Activated CD8-positive, alpha-beta memory T cell treated with anti-CD3 and anti-CD28 coated beads, Interleukin-2, amount 50 U/mL, for 48 hours (primary cell): ENCODE measurements around the gene CDC42EP5.
"Not testable (repeated sequence)": the region's sequence is repeated elsewhere in the genome, so short reads cannot be mapped to it uniquely, and the experiment has no call there.

Experiments
- DNase-seq: peaks from one replicate; pipeline ENCODE4 v3.0.0-alpha.2; 2020

CDC42EP5 gene

GRCh38 chr19:54473071-54473891 lies at the start of gene CDC42EP5:
Gene CDC42EP5 (minus strand): TSS chr19:54473296. CDS start chr19:54465547, 7,749 bp downstream.
- no peak for DNase-seq

GRCh38 chr19:54521860-54522513 lies 48.9 kb upstream of the CDC42EP5 start:
- DNase-seq: no peak

- DNase-seq: no peak
Observed at GRCh38 chr19:54521022-54521859, 48.1 kb upstream of the CDC42EP5 start.

- DNase-seq: no peak
Observed at GRCh38 chr19:54518844-54519243, 45.7 kb upstream of the CDC42EP5 start.

GRCh38 chr19:54517483-54517882 lies 44.4 kb upstream of the CDC42EP5 start:
- DNase-seq: peak; percentile 76

- DNase-seq: no peak
Observed at GRCh38 chr19:54515156-54515555, 42.1 kb upstream of the CDC42EP5 start.

GRCh38 chr19:54509200-54509940 lies 36.3 kb upstream of the CDC42EP5 start:
- not testable (repeated sequence) for DNase-seq

GRCh38 chr19:54508487-54508886 lies 35.4 kb upstream of the CDC42EP5 start:
- not testable (repeated sequence) for DNase-seq

GRCh38 chr19:54507824-54508223 lies 34.7 kb upstream of the CDC42EP5 start:
- DNase-seq: no peak

- not testable (repeated sequence) for DNase-seq
Observed at GRCh38 chr19:54507038-54507717, 34.1 kb upstream of the CDC42EP5 start.

- DNase-seq: no peak
Observed at GRCh38 chr19:54506079-54506478, 33.0 kb upstream of the CDC42EP5 start.

GRCh38 chr19:54505542-54505941 lies 32.4 kb upstream of the CDC42EP5 start:
- DNase-seq: not testable (repeated sequence)

GRCh38 chr19:54502518-54503048 lies 29.5 kb upstream of the CDC42EP5 start, which contains the start of gene LAIR2:
Gene LAIR2 (plus strand): TSS chr19:54502831. CDS start chr19:54502919, 88 bp downstream.
- DNase-seq: no peak

- DNase-seq: not testable (repeated sequence)
Observed at GRCh38 chr19:54498451-54498772, 25.3 kb upstream of the CDC42EP5 start.

- not testable (repeated sequence) for DNase-seq
Observed at GRCh38 chr19:54497747-54498450, 24.8 kb upstream of the CDC42EP5 start.

- DNase-seq: not testable (repeated sequence)
Observed at GRCh38 chr19:54495284-54495683, 22.2 kb upstream of the CDC42EP5 start.

GRCh38 chr19:54493967-54494585 lies 21.0 kb upstream of the CDC42EP5 start:
- no peak for DNase-seq

- not testable (repeated sequence) for DNase-seq
Observed at GRCh38 chr19:54493056-54493455, 20.0 kb upstream of the CDC42EP5 start.

GRCh38 chr19:54492568-54492967 lies 19.5 kb upstream of the CDC42EP5 start:
- no peak for DNase-seq

GRCh38 chr19:54489766-54490165 lies 16.7 kb upstream of the CDC42EP5 start:
- no peak for DNase-seq
